ENCODE data around the gene CLEC20A. TPM values are rescaled to one million over a fixed set of nuclear protein-coding genes. Genes with fewer than 3 reads are reported as not detected.

The CLEC20A gene
- total RNA-seq (not detected in 2 replicates), polyA plus RNA-seq (not detected in 2 replicates), polyA minus RNA-seq (ENCODE audit: low replicate concordance) (not detected in 2 replicates)
- polyA plus RNA-seq (2012) = not detected in 2 replicates

GRCh38 chr1:178496410-178497135, at the start of gene CLEC20A:
CLEC20A (minus strand) TSS chr1:178496964; CDS start chr1:178496939, 25 bp downstream.
- Histone ChIP-seq H3K9me3 (ENCODE audit: control insufficient read depth, insufficient read depth, low read depth, low read length) (no peaks in the 10 kb centered on the region), H3K4me3 (replicated peaks in 1 of 4; ENCODE audit: control extremely low read depth in 1 of 4, insufficient read depth in 1 of 4, low read depth in 3 of 4, low read length in 4 of 4) (no peak within 1 kb of the TSS), H3K27ac (ENCODE audit: insufficient read depth, low read length) (no peak within 1 kb of the TSS), H3K79me2 (ENCODE audit: control insufficient read depth, insufficient read depth, low read length) (no peaks in the 10 kb centered on the region), H2AFZ (ENCODE audit: low read length) (no peak within 1 kb of the TSS), H3K4me1 (ENCODE audit: control insufficient read depth, extremely low read depth, insufficient read depth, low read length) (no peaks in the 10 kb centered on the region), H4K20me1 (ENCODE audit: control insufficient read depth, extremely low read depth, insufficient read depth, low read length) (no peaks in the 10 kb centered on the region), H3K4me2 (ENCODE audit: extremely low read depth, insufficient read depth, low read length) (no peak within 1 kb of the TSS), H3K9ac (ENCODE audit: insufficient read depth, low read length) (no peak within 1 kb of the TSS), H3K36me3 (ENCODE audit: control insufficient read depth, insufficient read depth, low read length) (no peaks in the 10 kb centered on the region), H3K27me3 (ENCODE audit: control insufficient read depth, insufficient read depth, low read length) (no peaks in the 10 kb centered on the region)
- DNase-seq (ENCODE audit: low read depth in 2 of 2) = no peak
- TF ChIP-seq EZH2 (IDR thresholded peaks at IDR 0.05; ENCODE audit: low read length, missing control alignments) (no peak), CTCF (conservative IDR thresholded peaks at IDR 0.05 in 1 of 2, IDR thresholded peaks at IDR 0.05 in 1 of 2; ENCODE audit: low read depth in 1 of 2, low read length in 2 of 2) (no peak)

- Histone ChIP-seq H3K4me1 (ENCODE audit: control insufficient read depth, extremely low read depth, insufficient read depth, low read length) (peaks cover 17% of the 10 kb centered on the region), H3K79me2 (ENCODE audit: control insufficient read depth, insufficient read depth, low read length) (peaks cover 20% of the 10 kb centered on the region), H3K27ac (ENCODE audit: insufficient read depth, low read length) (no peak overlapping the region), H3K9ac (ENCODE audit: insufficient read depth, low read length) (no peak overlapping the region), H3K4me3 (replicated peaks in 1 of 4; ENCODE audit: control extremely low read depth in 1 of 4, insufficient read depth in 1 of 4, low read depth in 3 of 4, low read length in 4 of 4) (no peak overlapping the region), H2AFZ (ENCODE audit: low read length) (no peak overlapping the region), H4K20me1 (ENCODE audit: control insufficient read depth, extremely low read depth, insufficient read depth, low read length) (no peaks in the 10 kb centered on the region), H3K4me2 (ENCODE audit: extremely low read depth, insufficient read depth, low read length) (peak overlapping the region; percentile 8), H3K9me3 (ENCODE audit: control insufficient read depth, insufficient read depth, low read depth, low read length) (no peaks in the 10 kb centered on the region), H3K27me3 (ENCODE audit: control insufficient read depth, insufficient read depth, low read length) (no peaks in the 10 kb centered on the region), H3K36me3 (ENCODE audit: control insufficient read depth, insufficient read depth, low read length) (peaks cover 6% of the 10 kb centered on the region)
- TF ChIP-seq CTCF (conservative IDR thresholded peaks at IDR 0.05 in 1 of 2, IDR thresholded peaks at IDR 0.05 in 1 of 2; ENCODE audit: low read depth in 1 of 2, low read length in 2 of 2) (no peak), EZH2 (IDR thresholded peaks at IDR 0.05; ENCODE audit: low read length, missing control alignments) (no peak)
- no peak for DNase-seq (ENCODE audit: low read depth in 2 of 2)
These were observed 47.8 kb upstream of the CLEC20A start for GRCh38 chr1:178544531-178544930.

- Histone ChIP-seq H3K4me2 (ENCODE audit: extremely low read depth, insufficient read depth, low read length) (peak overlapping the region; percentile 64), H3K4me3 (replicated peaks in 1 of 4; ENCODE audit: control extremely low read depth in 1 of 4, insufficient read depth in 1 of 4, low read depth in 3 of 4, low read length in 4 of 4) (peak overlapping the region; percentile 47 to 80 (median 73)), H3K9me3 (ENCODE audit: control insufficient read depth, insufficient read depth, low read depth, low read length) (no peaks in the 10 kb centered on the region), H3K36me3 (ENCODE audit: control insufficient read depth, insufficient read depth, low read length) (peaks cover 6% of the 10 kb centered on the region), H3K27me3 (ENCODE audit: control insufficient read depth, insufficient read depth, low read length) (no peaks in the 10 kb centered on the region), H3K9ac (ENCODE audit: insufficient read depth, low read length) (peak overlapping the region; percentile 50), H3K79me2 (ENCODE audit: control insufficient read depth, insufficient read depth, low read length) (peaks cover 20% of the 10 kb centered on the region), H2AFZ (ENCODE audit: low read length) (peak overlapping the region; percentile 48), H4K20me1 (ENCODE audit: control insufficient read depth, extremely low read depth, insufficient read depth, low read length) (no peaks in the 10 kb centered on the region), H3K27ac (ENCODE audit: insufficient read depth, low read length) (peak overlapping the region; percentile 46), H3K4me1 (ENCODE audit: control insufficient read depth, extremely low read depth, insufficient read depth, low read length) (peaks cover 29% of the 10 kb centered on the region)
- no peak for DNase-seq (ENCODE audit: low read depth in 2 of 2)
- no peak for TF ChIP-seq EZH2 (IDR thresholded peaks at IDR 0.05; ENCODE audit: low read length, missing control alignments)
These were observed 46.5 kb upstream of the CLEC20A start for GRCh38 chr1:178543290-178543607.

All from fibroblast of lung (primary cell).